T follicular helper cell (primary cell): ENCODE results near the gene GAS7.

ENCODE experiments used
- DNase-seq: peaks from one replicate; pipeline ENCODE4 v3.0.0-alpha.2; 2020; ENCODE audit warnings: low read depth

GAS7 gene

GRCh38 chr17:10050597-10051101 lies 147.8 kb downstream of the GAS7 start:
- no peak for DNase-seq

- no peak for DNase-seq
These were observed 149.6 kb downstream of the GAS7 start for GRCh38 chr17:10048629-10049350.

- DNase-seq = no peak
These were observed 151.3 kb downstream of the GAS7 start for GRCh38 chr17:10046786-10047785.

GRCh38 chr17:10045871-10046658 lies 152.3 kb downstream of the GAS7 start:
- no peak for DNase-seq

- DNase-seq = no peak
These were observed 155.7 kb downstream of the GAS7 start for GRCh38 chr17:10042589-10043244.

GRCh38 chr17:10041916-10042588 lies 156.4 kb downstream of the GAS7 start:
- DNase-seq = no peak

GRCh38 chr17:10041287-10041612 lies 157.2 kb downstream of the GAS7 start:
- no peak for DNase-seq

- no peak for DNase-seq
These were observed 161.8 kb downstream of the GAS7 start for GRCh38 chr17:10036511-10037061.

GRCh38 chr17:10035885-10036284 lies 162.5 kb downstream of the GAS7 start:
- DNase-seq = no peak

- DNase-seq = no peak
These were observed 163.5 kb downstream of the GAS7 start for GRCh38 chr17:10034719-10035475.

GRCh38 chr17:10033959-10034358 lies 164.4 kb downstream of the GAS7 start:
- DNase-seq = no peak

- no peak for DNase-seq
These were observed 165.0 kb downstream of the GAS7 start for GRCh38 chr17:10033449-10033848.

GRCh38 chr17:10032118-10032852 lies 166.1 kb downstream of the GAS7 start:
- no peak for DNase-seq

- no peak for DNase-seq
These were observed 166.8 kb downstream of the GAS7 start for GRCh38 chr17:10031606-10032005.

- no peak for DNase-seq
These were observed 167.3 kb downstream of the GAS7 start for GRCh38 chr17:10031127-10031526.

- DNase-seq = no peak
These were observed 169.3 kb downstream of the GAS7 start for GRCh38 chr17:10029129-10029528.

- DNase-seq = no peak
These were observed 172.2 kb downstream of the GAS7 start for GRCh38 chr17:10025976-10026901.

GRCh38 chr17:10025224-10025623 lies 173.2 kb downstream of the GAS7 start:
- DNase-seq = no peak
